ENCODE results near the gene HNRNPUL2. TPM values are rescaled to one million over a fixed set of nuclear protein-coding genes. Genes with fewer than 3 reads are reported as not detected.
"Not testable (repeated sequence)": the region's sequence is repeated elsewhere in the genome, so short reads cannot be mapped to it uniquely, and the experiment has no call there.

The HNRNPUL2 gene
- total RNA-seq, 2 experiments from 2014 or later = 58.6 to 61.5 TPM

- peak overlapping the region; percentile 4 for H3K27ac Mint-ChIP-seq
- intact Hi-C loops (cut with micrococcal nuclease) = loop anchor here (1.0 to 10.0 kb wide), 5 partner anchors 82 to 300 kb away; partner anchors contain the start of gene EML3
- no peaks in the 10 kb centered on the region for H3K9me3 Mint-ChIP-seq
- CTCF ChIA-PET = interaction anchor here (0.6 to 3.1 kb wide), 22 partner anchors 13 to 275 kb away, joined by 3 to 33 read pairs (median 4); partner anchors contain the start of genes BSCL2, C11orf98, CSKMT and GNG3
- H3K4me1 Mint-ChIP-seq (ENCODE audit: low read depth) = no peaks in the 10 kb centered on the region
- H3K4me3 Mint-ChIP-seq = no peak overlapping the region
- peak; percentile 85 for DNase-seq
- no peaks in the 10 kb centered on the region for H3K27me3 Mint-ChIP-seq (ENCODE audit: low read depth)
- peaks cover 19% of the 10 kb centered on the region for H3K36me3 Mint-ChIP-seq (ENCODE audit: low read depth)
Measured at GRCh38 chr11:62694455-62695167, 32.6 kb downstream of the HNRNPUL2 start.

- H3K4me1 Mint-ChIP-seq (ENCODE audit: low read depth); DNase-seq; H3K27ac Mint-ChIP-seq; H3K4me3 Mint-ChIP-seq; H3K9me3 Mint-ChIP-seq; H3K27me3 Mint-ChIP-seq (ENCODE audit: low read depth): not testable (repeated sequence)
- CTCF ChIA-PET = interaction anchor here (0.7 to 3.1 kb wide), 16 partner anchors 13 to 836 kb away, joined by 3 to 33 read pairs (median 4); partner anchors contain the start of genes BSCL2, C11orf98, CSKMT and GNG3
- intact Hi-C loops (cut with micrococcal nuclease) = loop anchor here (1.0 to 10.0 kb wide), 5 partner anchors 81 to 299 kb away; partner anchors contain the start of gene EML3
- H3K36me3 Mint-ChIP-seq (ENCODE audit: low read depth) = peaks cover 18% of the 10 kb centered on the region
Measured at GRCh38 chr11:62693624-62694023, 33.6 kb downstream of the HNRNPUL2 start.

- Mint-ChIP-seq H3K9me3 (no peaks in the 10 kb centered on the region), H3K4me3 (no peak within 1 kb of the TSS), H3K36me3 (ENCODE audit: low read depth) (peaks cover 17% of the 10 kb centered on the region), H3K4me1 (ENCODE audit: low read depth) (no peaks in the 10 kb centered on the region), H3K27me3 (ENCODE audit: low read depth) (peaks cover 9% of the 10 kb centered on the region), H3K27ac (no peak within 1 kb of the TSS)
- CTCF ChIA-PET = interaction anchor here (0.9 to 1.8 kb wide), 4 partner anchors 9 to 295 kb away, joined by 3 to 9 read pairs (median 3); no protein-coding TSS in a partner anchor
- intact Hi-C loops (cut with micrococcal nuclease) = loop anchor here (10.0 kb wide), 1 partner anchor 295 kb away; no protein-coding TSS in a partner anchor
- no peak for DNase-seq
Measured at GRCh38 chr11:62689421-62690183, 37.7 kb downstream of the HNRNPUL2 start, which contains the start of gene LRRN4CL. Gene LRRN4CL (minus strand): TSS chr11:62689530. CDS start chr11:62688508, 1,022 bp downstream.

- Mint-ChIP-seq H3K4me3 (no peak overlapping the region), H3K4me1 (ENCODE audit: low read depth) (no peaks in the 10 kb centered on the region), H3K9me3 (no peaks in the 10 kb centered on the region), H3K27ac (no peak overlapping the region), H3K36me3 (ENCODE audit: low read depth) (peaks cover 17% of the 10 kb centered on the region), H3K27me3 (ENCODE audit: low read depth) (peaks cover 9% of the 10 kb centered on the region)
- CTCF ChIA-PET = interaction anchor here (1.6 kb wide), 1 partner anchor 8 kb away, joined by 4 read pairs; no protein-coding TSS in a partner anchor
- intact Hi-C loops (cut with micrococcal nuclease) = no loop called here
- DNase-seq = no peak
Measured at GRCh38 chr11:62688491-62688890, 38.8 kb downstream of the HNRNPUL2 start.

GRCh38 chr11:62687508-62688396, 39.5 kb downstream of the HNRNPUL2 start:
- no peak for DNase-seq
- H3K36me3 Mint-ChIP-seq (ENCODE audit: low read depth) = peaks cover 14% of the 10 kb centered on the region
- intact Hi-C loops (cut with micrococcal nuclease) = no loop called here
- no peak overlapping the region for H3K4me3 Mint-ChIP-seq
- no peaks in the 10 kb centered on the region for H3K9me3 Mint-ChIP-seq
- no peak overlapping the region for H3K27ac Mint-ChIP-seq
- H3K27me3 Mint-ChIP-seq (ENCODE audit: low read depth) = peaks cover 9% of the 10 kb centered on the region
- CTCF ChIA-PET = interaction anchor here (1.1 to 1.6 kb wide), 2 partner anchors 8 to 145 kb away, joined by 3 to 4 read pairs; no protein-coding TSS in a partner anchor
- no peaks in the 10 kb centered on the region for H3K4me1 Mint-ChIP-seq (ENCODE audit: low read depth)

GRCh38 chr11:62682518-62682917, 44.7 kb downstream of the HNRNPUL2 start:
- Mint-ChIP-seq H3K4me3 (no peak overlapping the region), H3K9me3 (no peaks in the 10 kb centered on the region), H3K27me3 (ENCODE audit: low read depth) (peaks cover 3% of the 10 kb centered on the region), H3K36me3 (ENCODE audit: low read depth) (peaks cover 6% of the 10 kb centered on the region), H3K4me1 (ENCODE audit: low read depth) (peaks cover 18% of the 10 kb centered on the region), H3K27ac (no peak overlapping the region)
- no peak for DNase-seq
- CTCF ChIA-PET = interaction anchor here (0.6 kb wide), 1 partner anchor 205 kb away, joined by 3 read pairs; no protein-coding TSS in a partner anchor
- intact Hi-C loops (cut with micrococcal nuclease) = no loop called here

- DNase-seq = peak; percentile 57
- Mint-ChIP-seq H3K27me3 (ENCODE audit: low read depth) (no peaks in the 10 kb centered on the region), H3K36me3 (ENCODE audit: low read depth) (peaks cover 12% of the 10 kb centered on the region), H3K4me3 (peak overlapping the region; percentile 41), H3K4me1 (ENCODE audit: low read depth) (peaks cover 28% of the 10 kb centered on the region), H3K9me3 (no peaks in the 10 kb centered on the region), H3K27ac (peak overlapping the region; percentile 21)
- intact Hi-C loops (cut with micrococcal nuclease) = no loop called here
- CTCF ChIA-PET = interaction anchor here (0.7 to 2.8 kb wide), 21 partner anchors 7 to 340 kb away, joined by 3 to 33 read pairs (median 4); partner anchors contain the start of genes C11orf98, CSKMT, GANAB and LBHD1
Measured at GRCh38 chr11:62680825-62681240, 46.4 kb downstream of the HNRNPUL2 start.

- Mint-ChIP-seq H3K4me3 (peak within 1 kb of the TSS; percentile 87), H3K27me3 (ENCODE audit: low read depth) (no peaks in the 10 kb centered on the region), H3K4me1 (ENCODE audit: low read depth) (peaks cover 32% of the 10 kb centered on the region), H3K36me3 (ENCODE audit: low read depth) (peaks cover 16% of the 10 kb centered on the region), H3K9me3 (no peaks in the 10 kb centered on the region), H3K27ac (peak within 1 kb of the TSS; percentile 94)
- DNase-seq = peak; percentile 91
- intact Hi-C loops (cut with micrococcal nuclease) = loop anchor here (1.0 to 2.0 kb wide), 4 partner anchors 8 to 48 kb away; partner anchors contain the start of genes HNRNPUL2, INTS5 and UQCC3
- CTCF ChIA-PET = interaction anchor here (0.7 to 2.8 kb wide), 8 partner anchors 9 to 254 kb away, joined by 3 to 33 read pairs (median 5); partner anchors contain the start of genes C11orf98, CSKMT and MTA2
Measured at GRCh38 chr11:62678770-62679696, 48.2 kb downstream of the HNRNPUL2 start, which contains the start of gene UBXN1. Gene UBXN1 (minus strand): TSS chr11:62679073. CDS start chr11:62678923, 150 bp downstream.

- Mint-ChIP-seq H3K4me3 (peak overlapping the region; percentile 87), H3K27ac (peak overlapping the region; percentile 94), H3K27me3 (ENCODE audit: low read depth) (no peaks in the 10 kb centered on the region), H3K9me3 (no peaks in the 10 kb centered on the region), H3K36me3 (ENCODE audit: low read depth) (peaks cover 19% of the 10 kb centered on the region), H3K4me1 (ENCODE audit: low read depth) (peaks cover 37% of the 10 kb centered on the region)
- intact Hi-C loops (cut with micrococcal nuclease) = loop anchor here (2.0 kb wide), 2 partner anchors 26 to 48 kb away; partner anchors contain the start of genes HNRNPUL2 and INTS5
- CTCF ChIA-PET = interaction anchor here (0.9 kb wide), 1 partner anchor 14 kb away, joined by 3 read pairs; no protein-coding TSS in a partner anchor
- DNase-seq = no peak
Measured at GRCh38 chr11:62678433-62678769, 48.9 kb downstream of the HNRNPUL2 start.

GRCh38 chr11:62677714-62678113, 49.5 kb downstream of the HNRNPUL2 start:
- Mint-ChIP-seq H3K36me3 (ENCODE audit: low read depth) (peaks cover 19% of the 10 kb centered on the region), H3K9me3 (no peaks in the 10 kb centered on the region), H3K4me3 (peak overlapping the region; percentile 87), H3K27me3 (ENCODE audit: low read depth) (no peaks in the 10 kb centered on the region), H3K27ac (peak overlapping the region; percentile 94), H3K4me1 (ENCODE audit: low read depth) (peaks cover 43% of the 10 kb centered on the region)
- DNase-seq = no peak
- intact Hi-C loops (cut with micrococcal nuclease) = loop anchor here (2.0 kb wide), 2 partner anchors 25 to 49 kb away; partner anchors contain the start of genes HNRNPUL2 and INTS5
- CTCF ChIA-PET = interaction anchor here (0.9 to 1.8 kb wide), 2 partner anchors 14 to 17 kb away, joined by 3 to 11 read pairs; no protein-coding TSS in a partner anchor

Measured in activated naive CD4-positive, alpha-beta T cell treated with anti-CD3 and anti-CD28 coated beads for 36 hours (primary cell).